GM13977 (cell line): ENCODE measurements around the gene TRIP11.

Source experiments
- DNase-seq: peaks from one replicate; pipeline ENCODE4 v3.0.0; 2012; ENCODE audit warnings: low spot score
- in situ Hi-C: fragments of 300-500 bp; cut with MboI; formaldehyde crosslinking; loops from one replicate; pipeline ENCODE4 v1.12.0; 2022; ENCODE audit warnings: low sequenced_read_pairs, low pct_unique_long_range_greater_than_20kb, mixed read lengths, inconsistent platforms; ENCODE audit not compliant: unreplicated experiment
- TF ChIP-seq, protein P1 (sequence below): IDR thresholded peaks from 2 replicates; pipeline ENCODE4 v1.5.1; 2012; ENCODE audit warnings: mild to moderate bottlenecking, control low read depth; ENCODE audit not compliant: insufficient read depth; ENCODE audit errors: extremely low read depth, missing control alignments

TRIP11 gene

DNA sequence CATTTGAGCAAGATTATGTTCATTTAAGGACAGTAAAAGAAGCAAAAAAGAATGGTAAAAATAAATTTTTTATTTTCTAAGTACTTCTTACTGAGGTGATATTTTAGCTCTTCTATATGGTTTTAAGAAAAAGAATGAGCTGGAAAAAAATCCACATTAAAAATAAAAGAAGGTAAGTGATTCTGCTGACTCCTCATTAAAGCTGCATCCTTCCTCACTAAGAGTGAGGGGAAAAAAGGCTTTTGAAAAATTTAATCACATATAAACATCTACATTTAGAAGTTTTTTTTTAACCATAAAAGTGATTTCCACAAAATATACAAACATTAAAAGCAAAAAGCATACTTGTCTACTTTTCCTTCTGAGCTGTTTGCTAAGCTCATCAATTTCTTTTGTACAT is 64.1 kb downstream of the TRIP11 start:
- TF ChIP-seq, protein P1, sequence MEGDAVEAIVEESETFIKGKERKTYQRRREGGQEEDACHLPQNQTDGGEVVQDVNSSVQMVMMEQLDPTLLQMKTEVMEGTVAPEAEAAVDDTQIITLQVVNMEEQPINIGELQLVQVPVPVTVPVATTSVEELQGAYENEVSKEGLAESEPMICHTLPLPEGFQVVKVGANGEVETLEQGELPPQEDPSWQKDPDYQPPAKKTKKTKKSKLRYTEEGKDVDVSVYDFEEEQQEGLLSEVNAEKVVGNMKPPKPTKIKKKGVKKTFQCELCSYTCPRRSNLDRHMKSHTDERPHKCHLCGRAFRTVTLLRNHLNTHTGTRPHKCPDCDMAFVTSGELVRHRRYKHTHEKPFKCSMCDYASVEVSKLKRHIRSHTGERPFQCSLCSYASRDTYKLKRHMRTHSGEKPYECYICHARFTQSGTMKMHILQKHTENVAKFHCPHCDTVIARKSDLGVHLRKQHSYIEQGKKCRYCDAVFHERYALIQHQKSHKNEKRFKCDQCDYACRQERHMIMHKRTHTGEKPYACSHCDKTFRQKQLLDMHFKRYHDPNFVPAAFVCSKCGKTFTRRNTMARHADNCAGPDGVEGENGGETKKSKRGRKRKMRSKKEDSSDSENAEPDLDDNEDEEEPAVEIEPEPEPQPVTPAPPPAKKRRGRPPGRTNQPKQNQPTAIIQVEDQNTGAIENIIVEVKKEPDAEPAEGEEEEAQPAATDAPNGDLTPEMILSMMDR = no peak
- in situ Hi-C loops = no loop called here
- no peak for DNase-seq

DNA sequence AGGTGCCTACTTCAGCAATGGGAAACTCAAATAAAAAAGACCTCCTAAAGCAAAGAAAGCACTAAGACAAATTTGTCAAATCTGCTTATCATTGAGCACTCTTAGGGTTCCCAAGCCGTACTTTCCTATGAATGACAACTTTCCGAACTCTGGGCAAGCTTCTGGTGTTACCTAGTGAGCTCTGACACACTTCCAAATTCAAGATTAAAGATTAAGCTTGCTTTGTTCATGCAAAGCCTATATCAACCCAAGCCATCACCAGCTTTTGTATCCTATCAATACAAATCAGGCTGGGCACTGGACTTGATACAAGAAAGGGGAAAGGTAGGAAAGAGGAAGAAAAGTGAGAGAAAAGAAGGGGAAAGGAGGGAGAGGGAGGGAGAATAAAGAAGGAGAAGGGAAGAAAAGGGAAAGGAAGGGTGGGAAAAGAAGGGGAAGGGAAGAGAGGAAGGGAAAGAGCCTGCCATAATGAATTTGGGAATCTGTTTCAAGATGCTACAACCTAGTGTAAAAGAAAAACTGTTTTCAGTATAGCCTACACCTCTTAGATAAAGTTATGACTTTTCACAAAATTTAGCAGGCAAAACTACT is 68.6 kb downstream of the TRIP11 start:
- DNase-seq = no peak
- in situ Hi-C loops = no loop called here
- TF ChIP-seq, protein P1 = no peak

DNA sequence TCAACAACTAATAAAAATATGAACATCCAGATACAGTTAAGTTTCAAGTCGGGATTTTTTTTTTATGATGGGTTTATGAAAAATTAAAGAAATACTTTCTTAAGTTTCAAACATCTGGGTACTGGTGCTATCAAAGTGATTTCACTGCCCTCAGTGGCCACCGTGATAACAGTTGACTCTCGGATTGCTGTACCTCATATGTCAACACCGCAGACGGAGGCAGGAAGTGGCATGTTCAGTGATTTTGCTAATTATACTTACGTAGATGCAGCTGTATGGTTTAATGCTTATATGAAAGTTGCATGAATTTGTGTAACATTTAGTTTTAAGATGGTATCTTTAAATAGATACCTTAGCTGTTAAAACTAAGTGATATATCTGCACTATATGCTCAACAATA is 71.6 kb downstream of the TRIP11 start:
- DNase-seq = no peak
- TF ChIP-seq, protein P1 = no peak
- in situ Hi-C loops = no loop called here

DNA sequence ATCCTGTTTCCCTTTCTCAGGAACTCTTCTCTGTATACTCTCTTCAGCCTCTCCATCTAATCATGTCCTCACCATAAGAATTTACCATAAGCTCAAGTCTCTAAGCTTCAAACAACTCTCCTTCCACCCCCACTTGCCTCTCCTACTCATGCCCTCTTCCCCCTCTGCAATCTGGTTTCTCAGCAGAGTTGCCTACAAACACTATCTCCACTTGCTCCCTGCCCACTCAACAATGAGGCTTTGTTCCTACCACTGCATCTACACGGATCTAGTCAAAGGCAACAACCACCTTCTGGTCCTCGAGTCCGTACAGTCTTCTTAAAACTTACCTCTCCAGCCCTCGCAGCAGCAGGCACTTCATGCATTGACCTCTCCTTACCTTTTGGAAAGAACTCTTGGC is 75.1 kb downstream of the TRIP11 start:
- in situ Hi-C loops = no loop called here
- DNase-seq = no peak
- TF ChIP-seq, protein P1 = no peak

DNA sequence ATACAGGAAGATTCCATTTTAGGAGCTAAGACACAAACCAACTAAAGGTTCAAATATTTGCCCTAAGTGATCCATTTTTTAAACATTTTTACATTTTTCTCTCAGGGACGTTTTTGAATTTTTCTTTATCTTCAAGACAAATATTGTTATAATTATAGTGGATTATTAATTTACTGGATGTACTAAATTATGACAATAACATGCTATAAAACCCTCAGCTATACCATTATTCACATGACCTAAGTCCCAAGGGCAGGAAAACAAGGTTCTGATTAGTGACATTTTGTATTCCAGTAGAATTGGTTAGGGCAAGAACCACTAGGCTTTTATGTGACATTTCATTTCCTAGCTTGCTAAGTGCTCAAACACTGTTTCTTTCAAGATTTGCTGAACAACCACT is 75.8 kb downstream of the TRIP11 start:
- DNase-seq = no peak
- TF ChIP-seq, protein P1 = no peak
- in situ Hi-C loops = no loop called here

DNA sequence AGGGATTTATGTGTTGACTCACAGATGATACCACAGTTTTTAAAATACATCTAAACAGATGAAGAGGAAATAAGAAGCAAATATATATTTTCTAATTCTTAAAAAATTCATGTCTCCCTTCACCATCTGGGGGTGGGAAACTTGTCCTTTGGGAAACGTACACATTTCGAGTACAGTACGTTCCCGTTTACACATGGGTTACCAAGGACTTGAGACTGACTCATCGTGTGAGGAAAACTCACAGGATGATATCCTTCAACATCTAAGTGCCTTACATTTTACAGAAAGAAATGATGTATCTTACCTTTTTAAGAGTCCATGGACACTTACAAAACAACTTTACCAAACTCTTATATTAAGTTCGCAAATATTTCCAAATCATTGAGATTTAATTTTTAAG is 76.4 kb downstream of the TRIP11 start:
- TF ChIP-seq, protein P1 = no peak

More for the DNA sequence above, 76.4 kb downstream of the TRIP11 start:
- in situ Hi-C loops = no loop called here
- DNase-seq = no peak
